NB4 (cell line): ENCODE results near the gene CDH23.

Source experiments
- CTCF ChIP-seq: IDR thresholded peaks from one replicate; pipeline ENCODE4 v1.5.1; 2012; ENCODE audit warnings: low read depth, low read length
- MAX ChIP-seq: IDR thresholded peaks from 2 replicates; pipeline ENCODE4 v1.6.1; 2011; ENCODE audit warnings: low read depth, low read length
- POLR2A ChIP-seq: IDR thresholded peaks from 2 replicates; pipeline ENCODE4 v1.6.1; 2011; ENCODE audit warnings: mild to moderate bottlenecking; ENCODE audit not compliant: insufficient read length; ENCODE audit errors: extremely low read depth

GRCh38 chr10:71460615-71461014, 63.9 kb downstream of the CDH23 start:
- TF ChIP-seq POLR2A (no peak), CTCF (no peak), MAX (no peak)
